A549 (cell line): Measurements from ENCODE around the gene DCTD. TPM values are rescaled to one million over a fixed set of nuclear protein-coding genes. Genes with fewer than 3 reads are reported as not detected.

Experiments
- ATAC-seq, 2 experiments: fragments of 200-7000 bp in 1 of 2; fragments of >200 bp in 1 of 2; cut with Nextera tagmentation in 1 of 2; cut with Tn5 transposase in 1 of 2; 3 replicates each; pipeline versions ENCODE4 v1.8.0 to v1.9.1; 2018 to 2020; ENCODE audit warnings: mild to moderate bottlenecking in 1 of 2, moderate library complexity in 1 of 2
- CTCF ChIA-PET: fragments of 300-600 bp; sonication (Branson Sonifier 250); formaldehyde crosslinking; extraction: SDS; loops from one replicate; lab custom pipeline; 2021; ENCODE audit warnings: antibody characterized with exemption, inconsistent platforms; lab: Yijun Ruan, JAX
- POLR2A ChIA-PET: fragments of 350-600 bp; formaldehyde crosslinking; extraction: SDS; loops from one replicate; lab custom pipeline; 2021; ENCODE audit warnings: antibody characterized with exemption, inconsistent platforms; lab: Yijun Ruan, JAX
- DNase-seq, 2 experiments: peaks; one replicate each; pipeline versions ENCODE4 v3.0.0 to v3.0.0-alpha.2; 2011 to 2016; ENCODE audit warnings: low read depth in 1 of 2, low spot score in 1 of 2
- FAIRE-seq: peaks from 2 replicates; lab custom pipeline; 2011; peaks lifted over from hg19 to GRCh38; lab: Jason Lieb, UNC
- H3K27ac ChIP-seq, 2 experiments: fragments of >200 bp; sonication (Bioruptor Twin); formaldehyde crosslinking; 3 replicates each; pipeline ENCODE4 v1.5.1; 2016 to 2017
- H3K4me1 ChIP-seq: fragments of >200 bp; sonication (Bioruptor Twin); formaldehyde crosslinking; 3 replicates; pipeline ENCODE4 v1.6.1; 2016
- H3K4me2 ChIP-seq: fragments of >200 bp; sonication (Bioruptor Twin); formaldehyde crosslinking; 3 replicates; pipeline ENCODE4 v1.6.1; 2016
- H3K4me3 ChIP-seq: fragments of >200 bp; sonication (Bioruptor Twin); formaldehyde crosslinking; 3 replicates; pipeline ENCODE4 v1.5.1; 2016
- H3K9me3 ChIP-seq: fragments of >200 bp; sonication (Bioruptor Twin); formaldehyde crosslinking; 3 replicates; pipeline ENCODE4 v1.6.1; 2016
- BHLHE40 ChIP-seq: IDR thresholded peaks from 2 replicates; pipeline ENCODE4 v1.6.1; 2012; ENCODE audit warnings: low read depth, low read length, inconsistent platforms
- CBX2 ChIP-seq: fragments of 200-600 bp; sonication (generic); IDR thresholded peaks from 2 replicates; pipeline ENCODE4 v1.6.1; 2016; ENCODE audit warnings: low read depth, mild to moderate bottlenecking, borderline replicate concordance
- CBX8 ChIP-seq: fragments of 200-600 bp; sonication (generic); IDR thresholded peaks from 2 replicates; pipeline ENCODE4 v1.6.1; 2016
- CHD2 ChIP-seq: fragments of 150-350 bp; IDR thresholded peaks from 2 replicates; pipeline ENCODE4 v1.6.1; 2014; ENCODE audit warnings: low read length; ENCODE audit not compliant: partially characterized antibody
- CHD4 ChIP-seq: fragments of 200-600 bp; sonication (generic); IDR thresholded peaks from 2 replicates; pipeline ENCODE4 v1.6.1; 2016; ENCODE audit warnings: antibody characterized with exemption, mild to moderate bottlenecking, borderline replicate concordance
- EHMT2 ChIP-seq: fragments of 200-600 bp; sonication (generic); IDR thresholded peaks from 2 replicates; pipeline ENCODE4 v1.6.1; 2016; ENCODE audit warnings: antibody characterized with exemption, low read depth, mild to moderate bottlenecking, moderate library complexity
- ESRRA ChIP-seq: fragments of 150-350 bp; IDR thresholded peaks from 2 replicates; pipeline ENCODE4 v1.6.1; 2014; ENCODE audit warnings: mild to moderate bottlenecking, low read length, borderline replicate concordance
- FOXS1 ChIP-seq: fragments of 250-450 bp; sonication (Bioruptor Pico); IDR thresholded peaks from 2 replicates; pipeline ENCODE4 v1.5.0; 2020; ENCODE audit warnings: mild to moderate bottlenecking, moderate library complexity
- HDAC2 ChIP-seq: fragments of 200-600 bp; sonication (generic); IDR thresholded peaks from 2 replicates; pipeline ENCODE4 v1.6.1; 2016
- HOXB13 ChIP-seq: fragments of 250-450 bp; sonication (Bioruptor Pico); IDR thresholded peaks from 2 replicates; pipeline ENCODE4 v1.5.0; 2020; ENCODE audit warnings: low read depth, mild to moderate bottlenecking, moderate library complexity
- HOXB5 ChIP-seq: fragments of 250-450 bp; sonication (Bioruptor Pico); IDR thresholded peaks from 2 replicates; pipeline ENCODE4 v1.5.0; 2020; ENCODE audit warnings: mild to moderate bottlenecking, moderate library complexity
- MAZ ChIP-seq: fragments of 150-350 bp; IDR thresholded peaks from 2 replicates; pipeline ENCODE4 v1.6.1; 2014; ENCODE audit warnings: antibody characterized with exemption, low read depth, low read length, borderline replicate concordance
- MYC ChIP-seq: IDR thresholded peaks from 2 replicates; pipeline ENCODE4 v1.6.1; 2012; ENCODE audit warnings: mild to moderate bottlenecking, inconsistent platforms, low read length, improper control_type of control experiment, borderline replicate concordance
- NPAS2 ChIP-seq: fragments of 250-450 bp; sonication (Bioruptor Pico); IDR thresholded peaks from 2 replicates; pipeline ENCODE4 v1.8.0; 2022; ENCODE audit warnings: mild to moderate bottlenecking, moderate library complexity, borderline replicate concordance
- NR3C1 ChIP-seq: fragments of >200 bp; sonication (Bioruptor Twin); formaldehyde crosslinking; IDR thresholded peaks from 3 replicates; pipeline ENCODE4 v1.6.1; 2017
- POLR2AphosphoS2 ChIP-seq: conservative IDR thresholded peaks from 2 replicates; pipeline ENCODE4 v1.6.1; 2012; ENCODE audit warnings: low read length, improper control_type of control experiment, inconsistent platforms
- RAD21 ChIP-seq, 2 experiments: fragments of >200 bp in 1 of 2; sonication (Bioruptor Twin) in 1 of 2; formaldehyde crosslinking in 1 of 2; IDR thresholded peaks in 1 of 2; conservative IDR thresholded peaks in 1 of 2; 2 replicates in 1 of 2; 3 replicates in 1 of 2; pipeline ENCODE4 v1.6.1; 2012 to 2018; ENCODE audit warnings: inconsistent platforms in 1 of 2
- RARB ChIP-seq: fragments of 250-450 bp; sonication (Bioruptor Pico); IDR thresholded peaks from 2 replicates; pipeline ENCODE4 v1.8.0; 2021; ENCODE audit warnings: mild to moderate bottlenecking, moderate library complexity
- RCOR1 ChIP-seq: fragments of 150-350 bp; IDR thresholded peaks from 2 replicates; pipeline ENCODE4 v1.6.1; 2014; ENCODE audit warnings: antibody characterized with exemption, low read length, low read depth
- SREBF2 ChIP-seq: fragments of 450-650 bp; IDR thresholded peaks from 2 replicates; pipeline ENCODE4 v1.6.1; 2014; ENCODE audit warnings: mild to moderate bottlenecking, moderate library complexity
- TP53 ChIP-seq: fragments of 250-450 bp; sonication (Bioruptor Pico); IDR thresholded peaks from 2 replicates; pipeline ENCODE4 v1.5.0; 2021; ENCODE audit warnings: mild to moderate bottlenecking, moderate library complexity
- WGBS: methylation state at CpG from one replicate; pipeline ENCODE4 v1.1.6; 2017; ENCODE audit errors: missing lambda C conversion rate; 5-methylcytosine and 5-hydroxymethylcytosine counted together
- polyA plus RNA-seq, 4 experiments: library from polyadenylated mRNA; depleted of rRNA in 3 of 4; stranded (reverse); fragments of >200 nt; fragmentation: RNase III in 1 of 4; extraction: RNeasy Plus Mini Kit Qiagen cat#74134 plus additional on column Dnase treatment in 1 of 4; gene quantifications; 2 replicates in 3 of 4; 3 replicates in 1 of 4; pipeline ENCODE4 v1.2.3, GENCODE V29; 2011 to 2017
- TF ChIP-seq, protein P1 (sequence below): fragments of 150-350 bp; IDR thresholded peaks from 2 replicates; pipeline ENCODE4 v1.6.1; 2014; ENCODE audit warnings: low read depth, mild to moderate bottlenecking, low read length
- TF ChIP-seq, protein P2 (sequence below): fragments of 250-450 bp; sonication (Bioruptor Pico); IDR thresholded peaks from 2 replicates; pipeline ENCODE4 v1.5.0; 2020; ENCODE audit warnings: low read depth, mild to moderate bottlenecking, moderate library complexity
- TF ChIP-seq, protein P3 (sequence below): fragments of 250-450 bp; sonication (Bioruptor Pico); IDR thresholded peaks from 2 replicates; pipeline ENCODE4 v1.5.0; 2021; ENCODE audit warnings: mild to moderate bottlenecking, moderate library complexity, borderline replicate concordance
- TF ChIP-seq, protein P4 (sequence below): fragments of >200 bp; sonication (Bioruptor Twin); formaldehyde crosslinking; IDR thresholded peaks from 3 replicates; pipeline ENCODE4 v1.6.1; 2016

Gene DCTD
- polyA plus RNA-seq, 2 of the 4 experiments (the other 2 are of a cell fraction) = 74.4 to 112 TPM

DNA sequence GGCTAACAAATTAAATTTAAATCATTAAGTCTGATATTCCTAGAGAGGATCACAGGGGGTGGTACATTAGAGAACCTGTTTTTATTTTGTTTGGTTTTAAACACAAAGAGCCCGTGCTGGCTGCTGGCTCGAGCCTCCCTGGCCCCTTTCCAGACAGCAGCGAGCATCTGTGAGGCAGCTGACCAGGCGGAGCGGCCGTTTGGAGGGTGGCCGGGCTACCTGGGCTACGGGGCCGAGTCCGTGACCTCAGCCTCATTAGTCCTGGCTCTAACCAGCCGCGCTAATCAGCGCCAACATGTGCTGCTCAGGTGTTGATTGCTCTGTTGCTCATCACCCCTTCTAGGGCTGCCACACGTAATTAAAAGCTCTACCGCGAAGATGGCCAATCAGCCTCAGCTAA is 35.3 kb downstream of the DCTD start:
- Histone ChIP-seq H3K4me3 (no peak overlapping the region), H3K27ac (no peak overlapping the region), H3K4me2 (no peak overlapping the region), H3K9me3 (peaks cover 13% of the 10 kb centered on the region), H3K4me1 (no peaks in the 10 kb centered on the region)
- WGBS = 92% methylated on average over 7 of the region's 16 CpGs
- ATAC-seq (no peak), FAIRE-seq (no peak), DNase-seq (no peak)
- ChIA-PET CTCF (no interaction called here), POLR2A (no interaction called here)
- no peak for TF ChIP-seq POLR2AphosphoS2
- TF ChIP-seq NPAS2 (CRISPR knock-in tag) = no peak
- TF ChIP-seq, protein P1, sequence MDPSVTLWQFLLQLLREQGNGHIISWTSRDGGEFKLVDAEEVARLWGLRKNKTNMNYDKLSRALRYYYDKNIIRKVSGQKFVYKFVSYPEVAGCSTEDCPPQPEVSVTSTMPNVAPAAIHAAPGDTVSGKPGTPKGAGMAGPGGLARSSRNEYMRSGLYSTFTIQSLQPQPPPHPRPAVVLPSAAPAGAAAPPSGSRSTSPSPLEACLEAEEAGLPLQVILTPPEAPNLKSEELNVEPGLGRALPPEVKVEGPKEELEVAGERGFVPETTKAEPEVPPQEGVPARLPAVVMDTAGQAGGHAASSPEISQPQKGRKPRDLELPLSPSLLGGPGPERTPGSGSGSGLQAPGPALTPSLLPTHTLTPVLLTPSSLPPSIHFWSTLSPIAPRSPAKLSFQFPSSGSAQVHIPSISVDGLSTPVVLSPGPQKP = no peak
- TF ChIP-seq HOXB13 (CRISPR knock-in tag) = no peak
- no peak for TF ChIP-seq HOXB5
- TF ChIP-seq MYC = no peak
- TF ChIP-seq, protein P2, sequence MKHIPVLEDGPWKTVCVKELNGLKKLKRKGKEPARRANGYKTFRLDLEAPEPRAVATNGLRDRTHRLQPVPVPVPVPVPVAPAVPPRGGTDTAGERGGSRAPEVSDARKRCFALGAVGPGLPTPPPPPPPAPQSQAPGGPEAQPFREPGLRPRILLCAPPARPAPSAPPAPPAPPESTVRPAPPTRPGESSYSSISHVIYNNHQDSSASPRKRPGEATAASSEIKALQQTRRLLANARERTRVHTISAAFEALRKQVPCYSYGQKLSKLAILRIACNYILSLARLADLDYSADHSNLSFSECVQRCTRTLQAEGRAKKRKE = no peak
- no peak for TF ChIP-seq CBX8
- no peak for TF ChIP-seq EHMT2
- no peak for TF ChIP-seq CBX2
- TF ChIP-seq FOXS1 (CRISPR knock-in tag) = no peak
- TF ChIP-seq BHLHE40 = no peak
- no peak for TF ChIP-seq NR3C1
- no peak for TF ChIP-seq ESRRA
- no peak for TF ChIP-seq SREBF2
- TF ChIP-seq RCOR1 = no peak

DNA sequence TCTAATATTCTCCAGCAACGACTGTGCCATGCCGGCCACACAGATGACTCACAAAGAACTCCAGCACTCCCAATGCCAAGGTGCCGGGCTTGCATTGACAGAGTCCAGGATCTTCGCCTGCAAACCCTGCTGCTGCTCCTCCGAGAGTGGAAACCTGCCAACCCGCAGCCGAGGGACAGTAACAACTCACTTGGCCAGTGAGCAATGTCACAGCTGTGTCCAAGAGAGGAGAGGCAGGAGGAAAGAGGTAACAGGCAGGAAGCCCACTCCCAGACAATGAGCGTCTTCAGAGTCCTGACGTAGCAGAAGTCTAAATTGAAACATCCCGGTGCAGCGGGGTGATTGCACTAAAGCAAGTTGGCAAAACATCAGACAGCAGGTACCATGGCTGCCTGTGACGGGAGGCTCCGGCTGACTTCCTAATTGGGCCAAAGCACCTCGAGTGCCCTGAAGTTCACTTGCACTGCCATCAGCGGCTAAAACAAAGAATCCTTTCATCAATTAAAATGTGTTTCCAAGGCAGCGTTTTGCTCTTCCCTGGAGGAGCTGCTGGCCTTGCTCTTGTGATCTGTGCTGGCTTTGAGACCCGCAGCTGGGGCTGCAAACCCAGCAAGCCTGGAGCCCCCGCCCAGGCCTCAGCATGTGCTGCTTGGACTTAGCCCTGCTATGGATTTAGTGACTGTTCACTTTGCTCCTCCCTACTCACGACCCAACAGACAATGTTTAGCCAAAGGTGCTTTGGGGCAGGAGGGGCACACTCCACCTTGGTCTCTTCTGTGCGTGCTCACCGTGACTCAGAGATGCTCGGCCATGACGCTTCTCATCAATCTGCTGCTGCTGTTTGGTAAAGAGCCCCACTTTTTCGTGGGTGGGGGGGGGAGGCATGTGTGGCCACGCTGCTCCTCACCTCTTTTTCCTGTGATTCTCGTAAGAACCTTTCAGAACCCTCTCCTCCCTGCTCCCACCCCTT is 36.5 kb downstream of the DCTD start:
- ATAC-seq (no peak), DNase-seq (no peak), FAIRE-seq (no peak)
- no peak for TF ChIP-seq MAZ
- TF ChIP-seq RARB (CRISPR knock-in tag) = no peak
- TF ChIP-seq HOXB13 (CRISPR knock-in tag) = no peak
- TF ChIP-seq, protein P3, sequence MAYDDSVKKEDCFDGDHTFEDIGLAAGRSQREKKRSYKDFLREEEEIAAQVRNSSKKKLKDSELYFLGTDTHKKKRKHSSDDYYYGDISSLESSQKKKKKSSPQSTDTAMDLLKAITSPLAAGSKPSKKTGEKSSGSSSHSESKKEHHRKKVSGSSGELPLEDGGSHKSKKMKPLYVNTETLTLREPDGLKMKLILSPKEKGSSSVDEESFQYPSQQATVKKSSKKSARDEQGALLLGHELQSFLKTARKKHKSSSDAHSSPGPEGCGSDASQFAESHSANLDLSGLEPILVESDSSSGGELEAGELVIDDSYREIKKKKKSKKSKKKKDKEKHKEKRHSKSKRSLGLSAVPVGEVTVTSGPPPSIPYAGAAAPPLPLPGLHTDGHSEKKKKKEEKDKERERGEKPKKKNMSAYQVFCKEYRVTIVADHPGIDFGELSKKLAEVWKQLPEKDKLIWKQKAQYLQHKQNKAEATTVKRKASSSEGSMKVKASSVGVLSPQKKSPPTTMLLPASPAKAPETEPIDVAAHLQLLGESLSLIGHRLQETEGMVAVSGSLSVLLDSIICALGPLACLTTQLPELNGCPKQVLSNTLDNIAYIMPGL (CRISPR knock-in tag) = no peak
- no peak for TF ChIP-seq POLR2AphosphoS2
- TF ChIP-seq TP53 (CRISPR knock-in tag) = no peak
- TF ChIP-seq CHD2 = no peak
- TF ChIP-seq RAD21 (conservative IDR thresholded peaks at IDR 0.05 in 1 of 2, IDR thresholded peaks at IDR 0.05 in 1 of 2) = no peak
- no peak for TF ChIP-seq CHD4
- no peak for TF ChIP-seq HDAC2
- no peak for TF ChIP-seq FOXS1 (CRISPR knock-in tag)
- TF ChIP-seq ESRRA = no peak
- TF ChIP-seq, protein P4, sequence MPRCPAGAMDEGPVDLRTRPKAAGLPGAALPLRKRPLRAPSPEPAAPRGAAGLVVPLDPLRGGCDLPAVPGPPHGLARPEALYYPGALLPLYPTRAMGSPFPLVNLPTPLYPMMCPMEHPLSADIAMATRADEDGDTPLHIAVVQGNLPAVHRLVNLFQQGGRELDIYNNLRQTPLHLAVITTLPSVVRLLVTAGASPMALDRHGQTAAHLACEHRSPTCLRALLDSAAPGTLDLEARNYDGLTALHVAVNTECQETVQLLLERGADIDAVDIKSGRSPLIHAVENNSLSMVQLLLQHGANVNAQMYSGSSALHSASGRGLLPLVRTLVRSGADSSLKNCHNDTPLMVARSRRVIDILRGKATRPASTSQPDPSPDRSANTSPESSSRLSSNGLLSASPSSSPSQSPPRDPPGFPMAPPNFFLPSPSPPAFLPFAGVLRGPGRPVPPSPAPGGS = no peak
- CTCF ChIA-PET = no interaction called here
- H3K4me2 ChIP-seq = no peak overlapping the region
- no peaks in the 10 kb centered on the region for H3K4me1 ChIP-seq
- POLR2A ChIA-PET = no interaction called here
- 90% methylated on average over 21 of the region's 26 CpGs for WGBS
- H3K9me3 ChIP-seq = peaks cover 13% of the 10 kb centered on the region
- no peak overlapping the region for H3K4me3 ChIP-seq
- H3K27ac ChIP-seq = no peak overlapping the region
